Subcutaneous adipose tissue (tissue), 4 donors: ENCODE measurements around the gene CGRRF1. TPM values are rescaled to one million over a fixed set of nuclear protein-coding genes. Genes with fewer than 3 reads are reported as not detected.

Experiments
- total RNA-seq, 4 donors: library from RNA; depleted of rRNA; stranded (reverse); fragments of >200 nt; gene quantifications; one replicate each; pipeline ENCODE4 v1.1.0, GENCODE V29; 2016
- TF ChIP-seq, protein P1 (sequence below): fragments of 450-650 bp; IDR thresholded peaks from one replicate; pipeline ENCODE4 v1.5.1; 2016; ENCODE audit warnings: low read depth, mild to moderate bottlenecking, control low read depth, antibody characterized with exemption, moderate library complexity

Gene CGRRF1
- total RNA-seq, 4 donors from 2014 or later = 11.7 to 27.4 (median 19.6) TPM

- TF ChIP-seq, protein P1, sequence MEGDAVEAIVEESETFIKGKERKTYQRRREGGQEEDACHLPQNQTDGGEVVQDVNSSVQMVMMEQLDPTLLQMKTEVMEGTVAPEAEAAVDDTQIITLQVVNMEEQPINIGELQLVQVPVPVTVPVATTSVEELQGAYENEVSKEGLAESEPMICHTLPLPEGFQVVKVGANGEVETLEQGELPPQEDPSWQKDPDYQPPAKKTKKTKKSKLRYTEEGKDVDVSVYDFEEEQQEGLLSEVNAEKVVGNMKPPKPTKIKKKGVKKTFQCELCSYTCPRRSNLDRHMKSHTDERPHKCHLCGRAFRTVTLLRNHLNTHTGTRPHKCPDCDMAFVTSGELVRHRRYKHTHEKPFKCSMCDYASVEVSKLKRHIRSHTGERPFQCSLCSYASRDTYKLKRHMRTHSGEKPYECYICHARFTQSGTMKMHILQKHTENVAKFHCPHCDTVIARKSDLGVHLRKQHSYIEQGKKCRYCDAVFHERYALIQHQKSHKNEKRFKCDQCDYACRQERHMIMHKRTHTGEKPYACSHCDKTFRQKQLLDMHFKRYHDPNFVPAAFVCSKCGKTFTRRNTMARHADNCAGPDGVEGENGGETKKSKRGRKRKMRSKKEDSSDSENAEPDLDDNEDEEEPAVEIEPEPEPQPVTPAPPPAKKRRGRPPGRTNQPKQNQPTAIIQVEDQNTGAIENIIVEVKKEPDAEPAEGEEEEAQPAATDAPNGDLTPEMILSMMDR = no peak
Measured at GRCh38 chr14:54501480-54501879, 8.2 kb upstream of the CGRRF1 start.

GRCh38 chr14:54502602-54503001 lies 7.1 kb upstream of the CGRRF1 start:
- TF ChIP-seq, protein P1 = no peak

- TF ChIP-seq, protein P1 = no peak
Measured at GRCh38 chr14:54503486-54503885, 6.2 kb upstream of the CGRRF1 start.

- TF ChIP-seq, protein P1 = no peak
Measured at GRCh38 chr14:54512393-54512792, 2.7 kb downstream of the CGRRF1 start.

DNA sequence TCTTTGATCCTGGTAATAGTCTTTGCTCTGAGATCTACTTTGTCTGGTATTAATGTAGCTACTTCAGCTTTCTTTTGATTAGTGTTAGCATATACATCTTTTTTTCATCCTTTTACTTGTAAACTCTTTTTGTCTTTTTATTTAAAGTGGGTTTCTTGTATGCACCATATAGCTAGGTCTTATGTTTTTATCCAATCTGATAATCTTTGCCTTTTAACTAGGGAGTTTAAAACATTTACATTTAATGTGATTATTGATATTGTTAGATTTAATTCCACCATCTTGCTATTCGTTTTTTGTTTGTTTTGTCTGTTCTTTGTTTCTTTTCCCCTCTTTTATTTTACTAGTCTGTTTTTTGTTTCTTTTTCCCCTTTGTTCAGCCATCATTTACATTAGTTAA lies 6.0 kb downstream of the CGRRF1 start:
- TF ChIP-seq, protein P1 = no peak

DNA sequence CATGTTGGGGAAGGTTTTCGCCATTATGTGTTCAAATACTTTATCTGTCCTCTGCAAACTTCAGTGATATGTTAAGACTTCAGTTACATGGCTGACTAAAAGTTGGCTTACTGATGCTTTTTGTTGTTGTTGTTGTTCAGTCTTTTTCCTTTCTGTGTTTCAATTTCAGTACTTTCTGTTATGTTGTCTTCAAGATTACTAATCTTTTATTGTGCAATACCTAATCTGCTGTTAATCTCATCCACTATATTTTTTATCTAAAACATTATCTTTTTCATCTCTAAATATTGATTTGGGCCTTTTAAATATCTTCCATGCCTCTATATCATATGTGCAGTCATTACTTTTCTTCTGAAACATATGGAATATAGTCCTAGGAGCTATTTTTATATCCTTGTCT lies 7.0 kb downstream of the CGRRF1 start:
- TF ChIP-seq, protein P1 = no peak

GRCh38 chr14:54524410-54524809 lies 14.7 kb downstream of the CGRRF1 start:
- TF ChIP-seq, protein P1 = no peak
